ENCODE data around the gene ERP27. TPM values are rescaled to one million over a fixed set of nuclear protein-coding genes. Genes with fewer than 3 reads are reported as not detected.

ERP27 gene
- polyA plus RNA-seq, 1 donor = 33.3 TPM

DNA sequence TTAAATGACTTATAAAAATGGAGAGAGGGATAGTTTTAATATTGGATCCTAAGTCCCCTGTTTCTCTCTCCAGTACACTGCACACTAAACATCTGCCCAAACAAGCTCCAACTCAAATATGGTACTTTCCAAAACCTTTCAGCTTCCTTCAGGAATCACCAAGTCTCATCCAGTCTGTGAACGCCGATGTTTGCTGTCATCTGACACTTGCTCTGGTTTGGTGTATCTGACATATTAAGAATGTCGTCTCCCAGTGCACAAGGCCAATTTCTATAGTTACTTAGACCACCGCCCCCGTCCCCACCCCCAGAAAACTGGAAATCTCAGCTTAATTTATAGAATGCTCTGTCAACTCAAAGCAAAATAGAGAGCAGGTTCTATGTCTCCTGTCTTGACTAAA, 47.6 kb downstream of the ERP27 start:
- H3K4me1 ChIP-seq (ENCODE audit: control insufficient read depth, insufficient read depth, low read length) = no peaks in the 10 kb centered on the region
- H3K27ac ChIP-seq (ENCODE audit: low read length) = no peak overlapping the region
- no peak for DNase-seq
- H3K4me3 ChIP-seq (ENCODE audit: low read length) = no peak overlapping the region
- H3K36me3 ChIP-seq (ENCODE audit: control insufficient read depth, insufficient read depth, low read length) = no peaks in the 10 kb centered on the region
- no peaks in the 10 kb centered on the region for H3K9me3 ChIP-seq (ENCODE audit: control insufficient read depth, low read depth, low read length)
- WGBS (ENCODE audit: insufficient coverage, low lambda C conversion rate) = no CpG with 5 or more reads among the region's 5 CpGs
- peaks cover 6% of the 10 kb centered on the region for H3K27me3 ChIP-seq (ENCODE audit: control insufficient read depth, insufficient read depth, low read length)

DNA sequence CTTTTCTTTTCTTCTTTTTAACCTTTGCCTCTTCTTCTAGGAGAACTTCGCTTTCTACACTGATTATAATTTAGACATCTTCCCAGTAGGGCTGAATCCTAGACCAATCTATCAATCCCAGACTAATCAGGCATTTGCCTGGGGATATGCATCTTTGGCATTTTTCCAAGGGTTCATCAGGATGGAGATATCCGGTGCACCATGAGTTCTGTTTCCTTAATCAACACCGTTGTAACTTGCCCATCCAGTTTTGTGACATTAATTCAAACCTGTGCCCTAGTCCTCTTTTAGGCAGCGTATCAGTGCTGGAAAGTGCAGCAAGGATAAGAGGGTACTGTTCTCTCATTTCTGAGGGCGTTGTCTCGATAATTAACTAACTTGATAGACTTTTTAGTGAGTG, 52.1 kb downstream of the ERP27 start:
- H3K4me3 ChIP-seq (ENCODE audit: low read length) = no peak overlapping the region

DNA sequence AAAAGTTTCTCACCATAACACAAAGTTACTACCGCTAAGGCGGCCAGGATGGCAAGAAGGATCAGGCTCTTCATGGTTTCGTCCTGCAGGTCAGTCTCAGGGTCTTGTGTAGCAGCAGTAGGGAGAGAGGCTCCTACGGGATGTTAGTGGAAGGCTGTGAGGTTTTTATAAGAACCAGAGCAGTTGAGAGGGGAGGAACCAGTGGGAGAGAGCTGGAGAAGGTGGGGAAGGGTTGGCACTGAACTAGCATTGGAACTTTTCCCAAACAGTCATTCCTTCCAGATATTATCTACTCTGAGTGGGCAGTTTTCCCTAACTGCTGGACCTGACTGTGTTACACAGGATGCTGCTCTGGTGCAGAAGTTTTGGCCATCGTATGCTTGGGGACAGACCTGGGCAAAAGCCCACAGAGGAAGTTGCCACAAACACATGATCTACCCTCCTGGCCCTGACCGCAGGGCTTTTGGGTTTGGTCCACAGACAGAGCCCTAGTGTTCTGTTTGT, 52.6 kb downstream of the ERP27 start, which contains the start of gene MGP:
Gene MGP (minus strand): TSS at position 137 of the 504 bp plus-strand sequence. CDS start 63 bp downstream, at position 74.
- Histone ChIP-seq H3K27ac (ENCODE audit: low read length) (peak within 1 kb of the TSS; percentile 28), H3K27me3 (ENCODE audit: control insufficient read depth, insufficient read depth, low read length) (peaks cover 6% of the 10 kb centered on the region), H3K9me3 (ENCODE audit: control insufficient read depth, low read depth, low read length) (no peaks in the 10 kb centered on the region), H3K4me1 (ENCODE audit: control insufficient read depth, insufficient read depth, low read length) (no peaks in the 10 kb centered on the region), H3K36me3 (ENCODE audit: control insufficient read depth, insufficient read depth, low read length) (no peaks in the 10 kb centered on the region), H3K4me3 (ENCODE audit: low read length) (peak within 1 kb of the TSS; percentile 27)
- WGBS (ENCODE audit: insufficient coverage, low lambda C conversion rate) = 78% methylated on average over 4 of the region's 6 CpGs
- DNase-seq = no peak

More for the DNA sequence above, 52.1 kb downstream of the ERP27 start:
- no peaks in the 10 kb centered on the region for H3K36me3 ChIP-seq (ENCODE audit: control insufficient read depth, insufficient read depth, low read length)
- peaks cover 6% of the 10 kb centered on the region for H3K27me3 ChIP-seq (ENCODE audit: control insufficient read depth, insufficient read depth, low read length)
- 100% methylated on average over 1 of the region's 6 CpGs for WGBS (ENCODE audit: insufficient coverage, low lambda C conversion rate)
- no peak for DNase-seq
- no peaks in the 10 kb centered on the region for H3K9me3 ChIP-seq (ENCODE audit: control insufficient read depth, low read depth, low read length)
- no peaks in the 10 kb centered on the region for H3K4me1 ChIP-seq (ENCODE audit: control insufficient read depth, insufficient read depth, low read length)
- no peak overlapping the region for H3K27ac ChIP-seq (ENCODE audit: low read length)

DNA sequence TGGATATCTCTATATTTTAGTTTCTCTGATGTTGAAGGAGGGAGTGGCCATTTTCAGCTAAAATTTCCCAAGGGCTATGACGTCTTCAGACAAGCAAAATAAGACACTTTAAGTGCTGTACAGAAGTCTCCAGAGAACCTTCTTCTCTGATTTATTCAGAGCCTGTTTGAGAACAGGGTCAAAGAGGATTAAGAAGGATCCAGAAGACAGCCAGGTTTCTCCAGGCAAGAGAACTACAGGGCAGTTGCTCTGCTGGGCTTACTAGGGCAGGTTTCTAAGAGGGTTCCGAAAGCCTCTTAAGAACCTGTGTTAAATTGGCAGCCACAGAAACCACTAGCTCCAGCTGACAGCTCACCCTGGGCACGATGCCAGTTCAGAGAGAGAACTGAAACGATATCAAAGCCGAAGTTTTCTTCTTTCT, 53.9 kb downstream of the ERP27 start:
- no peaks in the 10 kb centered on the region for H3K9me3 ChIP-seq (ENCODE audit: control insufficient read depth, low read depth, low read length)
- peak in 1 of 2 donors; percentile 31 for DNase-seq
- peaks cover 6% of the 10 kb centered on the region for H3K27me3 ChIP-seq (ENCODE audit: control insufficient read depth, insufficient read depth, low read length)
- H3K4me1 ChIP-seq (ENCODE audit: control insufficient read depth, insufficient read depth, low read length) = no peaks in the 10 kb centered on the region
- peak overlapping the region; percentile 28 for H3K27ac ChIP-seq (ENCODE audit: low read length)
- no CpG with 5 or more reads among the region's 5 CpGs for WGBS (ENCODE audit: insufficient coverage, low lambda C conversion rate)
- peak overlapping the region; percentile 16 for H3K4me3 ChIP-seq (ENCODE audit: low read length)
- H3K36me3 ChIP-seq (ENCODE audit: control insufficient read depth, insufficient read depth, low read length) = no peaks in the 10 kb centered on the region

DNA sequence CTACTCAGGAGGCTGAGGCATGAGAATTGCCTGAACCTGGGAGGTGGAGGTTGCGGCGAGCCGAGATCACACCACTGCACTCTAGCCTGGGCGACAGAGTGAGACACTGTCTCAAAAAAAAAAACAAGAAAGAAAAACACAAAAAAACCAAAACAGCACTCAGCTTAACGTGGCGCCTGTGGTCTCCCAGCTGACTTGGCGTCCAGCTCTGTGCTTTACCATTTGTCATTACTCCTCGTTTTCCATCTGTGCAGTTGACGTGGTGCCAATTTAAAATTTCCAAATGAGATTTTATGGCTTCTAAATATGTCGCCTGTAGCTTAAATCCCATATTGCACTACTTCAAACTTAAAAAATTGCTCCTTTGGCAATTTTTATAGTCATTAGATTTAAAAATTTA, 54.7 kb downstream of the ERP27 start:
- Histone ChIP-seq H3K27me3 (ENCODE audit: control insufficient read depth, insufficient read depth, low read length) (peaks cover 1% of the 10 kb centered on the region), H3K9me3 (ENCODE audit: control insufficient read depth, low read depth, low read length) (no peaks in the 10 kb centered on the region), H3K36me3 (ENCODE audit: control insufficient read depth, insufficient read depth, low read length) (no peaks in the 10 kb centered on the region), H3K4me3 (ENCODE audit: low read length) (no peak overlapping the region), H3K4me1 (ENCODE audit: control insufficient read depth, insufficient read depth, low read length) (no peaks in the 10 kb centered on the region), H3K27ac (ENCODE audit: low read length) (no peak overlapping the region)
- 97% methylated on average over 6 of the region's 10 CpGs for WGBS (ENCODE audit: insufficient coverage, low lambda C conversion rate)
- DNase-seq = no peak

DNA sequence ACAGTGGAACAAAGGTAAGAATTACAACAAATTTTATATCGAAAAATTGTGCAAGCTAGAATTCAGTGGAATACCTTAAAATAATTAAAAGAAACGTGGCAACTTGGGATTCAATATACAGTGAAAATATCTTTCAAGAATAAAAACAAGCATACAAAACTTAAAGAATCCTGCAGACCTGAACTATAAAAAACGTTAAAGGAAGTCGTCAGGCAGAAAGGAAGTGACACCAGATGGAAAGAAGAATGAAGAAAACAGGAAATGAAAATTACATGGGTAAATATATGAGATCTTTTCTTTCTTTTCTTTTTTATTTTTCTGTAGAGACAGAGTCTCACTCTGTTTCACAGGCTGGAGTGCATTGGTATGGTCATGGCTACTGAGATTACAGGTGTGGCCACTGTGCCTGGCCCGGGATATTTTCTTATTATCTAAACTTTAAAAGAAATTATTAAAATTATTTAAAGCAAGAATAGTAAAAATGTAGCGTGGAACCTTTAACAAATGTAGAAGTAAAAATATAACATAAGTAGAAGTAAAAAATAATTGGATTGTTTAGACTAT, 57.4 kb downstream of the ERP27 start:
- Histone ChIP-seq H3K4me3 (ENCODE audit: low read length) (no peak overlapping the region), H3K27ac (ENCODE audit: low read length) (no peak overlapping the region), H3K27me3 (ENCODE audit: control insufficient read depth, insufficient read depth, low read length) (no peaks in the 10 kb centered on the region), H3K36me3 (ENCODE audit: control insufficient read depth, insufficient read depth, low read length) (no peaks in the 10 kb centered on the region), H3K9me3 (ENCODE audit: control insufficient read depth, low read depth, low read length) (no peaks in the 10 kb centered on the region), H3K4me1 (ENCODE audit: control insufficient read depth, insufficient read depth, low read length) (no peaks in the 10 kb centered on the region)
- 91% methylated on average over 5 of the region's 6 CpGs for WGBS (ENCODE audit: insufficient coverage, low lambda C conversion rate)
- DNase-seq = no peak

DNA sequence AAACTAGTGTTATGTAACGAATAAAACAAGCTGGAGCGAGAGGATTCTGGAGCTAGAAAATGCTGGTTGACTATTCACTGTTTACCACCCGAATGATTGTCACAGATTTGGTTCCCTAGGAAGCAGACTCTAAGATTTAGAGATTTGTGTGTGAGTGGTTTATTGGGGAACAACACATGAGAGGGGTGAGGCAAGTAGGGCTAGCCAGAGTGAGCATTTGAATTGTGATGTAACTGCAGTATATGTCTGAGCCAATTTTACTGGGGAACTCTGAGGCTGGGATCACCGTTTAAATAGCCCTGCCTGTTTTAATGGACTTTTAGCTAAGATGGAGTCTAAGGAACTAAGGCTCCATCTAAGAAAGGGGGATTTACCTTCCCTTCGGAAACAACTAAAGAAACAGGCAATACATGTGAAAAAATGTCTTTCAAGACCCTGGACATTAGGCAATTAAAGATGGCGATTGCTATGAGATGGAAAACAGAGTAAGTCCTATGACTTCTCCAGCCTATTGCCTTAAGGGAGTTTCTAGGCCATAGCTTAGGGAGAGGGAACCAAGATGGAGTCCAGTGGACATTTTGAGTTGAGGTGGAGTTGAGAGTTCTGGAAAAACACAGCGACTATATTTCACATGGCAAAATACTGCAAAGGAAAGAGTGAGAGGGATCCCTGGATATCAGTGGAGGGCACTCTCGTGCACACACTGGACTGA, 59.0 kb downstream of the ERP27 start:
- no peak overlapping the region for H3K4me3 ChIP-seq (ENCODE audit: low read length)
- no peaks in the 10 kb centered on the region for H3K27me3 ChIP-seq (ENCODE audit: control insufficient read depth, insufficient read depth, low read length)
- DNase-seq = no peak
- H3K36me3 ChIP-seq (ENCODE audit: control insufficient read depth, insufficient read depth, low read length) = no peaks in the 10 kb centered on the region
- H3K27ac ChIP-seq (ENCODE audit: low read length) = no peak overlapping the region
- H3K4me1 ChIP-seq (ENCODE audit: control insufficient read depth, insufficient read depth, low read length) = no peaks in the 10 kb centered on the region
- no peaks in the 10 kb centered on the region for H3K9me3 ChIP-seq (ENCODE audit: control insufficient read depth, low read depth, low read length)
- WGBS (ENCODE audit: insufficient coverage, low lambda C conversion rate) = 80% methylated on average over 2 of the region's 8 CpGs

DNA sequence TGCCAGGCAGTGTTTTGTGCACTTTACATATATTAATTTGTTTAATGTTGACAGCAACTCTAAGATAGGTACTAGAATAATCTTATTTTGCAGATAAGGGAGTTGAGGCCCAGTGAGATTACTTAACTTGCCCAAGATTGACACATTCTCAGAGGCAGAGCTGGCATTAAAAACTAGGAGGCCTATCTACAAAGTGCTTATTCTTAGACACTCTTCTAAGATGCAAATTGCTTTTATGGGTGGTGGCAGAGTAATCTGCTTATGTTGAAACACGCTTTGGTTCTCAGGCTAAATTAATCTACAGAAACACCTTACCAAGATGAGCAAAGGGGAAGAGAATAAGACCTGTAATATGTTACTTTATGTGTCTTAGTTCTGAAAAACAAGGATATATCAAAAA, 59.8 kb downstream of the ERP27 start:
- no peak overlapping the region for H3K4me3 ChIP-seq (ENCODE audit: low read length)
- H3K27me3 ChIP-seq (ENCODE audit: control insufficient read depth, insufficient read depth, low read length) = no peaks in the 10 kb centered on the region
- no peaks in the 10 kb centered on the region for H3K4me1 ChIP-seq (ENCODE audit: control insufficient read depth, insufficient read depth, low read length)
- H3K36me3 ChIP-seq (ENCODE audit: control insufficient read depth, insufficient read depth, low read length) = no peaks in the 10 kb centered on the region
- H3K27ac ChIP-seq (ENCODE audit: low read length) = no peak overlapping the region
- no peaks in the 10 kb centered on the region for H3K9me3 ChIP-seq (ENCODE audit: control insufficient read depth, low read depth, low read length)
- no peak for DNase-seq
- WGBS (ENCODE audit: insufficient coverage, low lambda C conversion rate) = 100% methylated on average over 1 of the region's 1 CpG

DNA sequence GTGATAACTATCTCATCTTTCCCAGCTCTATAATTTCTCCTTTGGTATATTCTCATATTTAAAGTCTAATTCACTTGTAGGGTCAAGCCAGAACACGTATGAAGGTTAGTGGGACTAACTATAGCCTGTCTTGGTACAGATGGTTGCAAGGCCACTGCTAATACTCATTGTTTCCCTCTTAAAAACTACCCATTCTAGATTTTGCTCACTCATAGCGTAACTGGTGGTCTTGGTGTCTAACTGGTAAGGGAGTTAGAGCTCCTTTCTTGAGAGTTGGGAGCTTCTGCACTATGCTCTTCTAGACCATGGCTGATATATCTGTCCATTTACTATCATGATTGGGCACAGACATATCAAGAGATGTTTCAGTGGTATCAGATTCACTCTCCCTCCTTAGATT, 61.5 kb downstream of the ERP27 start:
- Histone ChIP-seq H3K4me1 (ENCODE audit: control insufficient read depth, insufficient read depth, low read length) (no peaks in the 10 kb centered on the region), H3K27me3 (ENCODE audit: control insufficient read depth, insufficient read depth, low read length) (no peaks in the 10 kb centered on the region), H3K27ac (ENCODE audit: low read length) (no peak overlapping the region), H3K4me3 (ENCODE audit: low read length) (no peak overlapping the region), H3K36me3 (ENCODE audit: control insufficient read depth, insufficient read depth, low read length) (no peaks in the 10 kb centered on the region), H3K9me3 (ENCODE audit: control insufficient read depth, low read depth, low read length) (no peaks in the 10 kb centered on the region)
- DNase-seq = no peak
- WGBS (ENCODE audit: insufficient coverage, low lambda C conversion rate) = 50% methylated on average over 1 of the region's 2 CpGs

DNA sequence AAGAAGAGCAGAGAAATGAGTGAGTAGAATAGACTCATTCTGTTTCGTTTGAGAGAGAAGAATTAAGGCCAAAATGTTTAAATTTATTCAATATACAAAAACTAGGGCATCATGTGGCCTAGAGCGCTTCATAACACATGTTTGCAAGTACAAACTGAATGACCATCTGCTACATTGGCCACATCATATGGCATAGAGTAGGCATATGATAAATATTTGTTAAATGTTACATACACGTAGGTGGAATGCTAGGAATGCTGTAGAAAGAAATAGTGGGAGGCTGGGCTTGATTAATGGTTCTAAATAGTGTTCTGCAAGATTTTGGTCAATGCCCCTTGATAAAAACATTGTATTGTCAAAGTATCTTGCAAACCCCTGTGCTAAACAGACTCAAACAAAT, 63.5 kb downstream of the ERP27 start:
- Histone ChIP-seq H3K27me3 (ENCODE audit: control insufficient read depth, insufficient read depth, low read length) (no peaks in the 10 kb centered on the region), H3K9me3 (ENCODE audit: control insufficient read depth, low read depth, low read length) (no peaks in the 10 kb centered on the region), H3K27ac (ENCODE audit: low read length) (no peak overlapping the region), H3K4me3 (ENCODE audit: low read length) (no peak overlapping the region), H3K4me1 (ENCODE audit: control insufficient read depth, insufficient read depth, low read length) (no peaks in the 10 kb centered on the region), H3K36me3 (ENCODE audit: control insufficient read depth, insufficient read depth, low read length) (no peaks in the 10 kb centered on the region)
- no peak for DNase-seq
- 50% methylated on average over 1 of the region's 3 CpGs for WGBS (ENCODE audit: insufficient coverage, low lambda C conversion rate)

Measured in large intestine (tissue), 3 donors.